PC-9 (cell line): ENCODE measurements around the gene APC.

Source experiments
- CTCF ChIP-seq: fragments of 200-600 bp; sonication (generic); conservative IDR thresholded peaks from 2 replicates; pipeline ENCODE4 v1.6.1; 2017; ENCODE audit warnings: mixed run types, antibody characterized with exemption, mild to moderate bottlenecking, moderate library complexity
- EZH2 ChIP-seq: fragments of 200-600 bp; sonication (generic); IDR thresholded peaks from 2 replicates; pipeline ENCODE4 v1.8.0; 2017; ENCODE audit warnings: antibody characterized with exemption, low read depth

- no peak for TF ChIP-seq CTCF
- no peak for TF ChIP-seq EZH2
These were observed 17.1 kb upstream of the APC start for GRCh38 chr5:112720576-112720975.
